Measurements from ENCODE around the gene MLH3.

DNA sequence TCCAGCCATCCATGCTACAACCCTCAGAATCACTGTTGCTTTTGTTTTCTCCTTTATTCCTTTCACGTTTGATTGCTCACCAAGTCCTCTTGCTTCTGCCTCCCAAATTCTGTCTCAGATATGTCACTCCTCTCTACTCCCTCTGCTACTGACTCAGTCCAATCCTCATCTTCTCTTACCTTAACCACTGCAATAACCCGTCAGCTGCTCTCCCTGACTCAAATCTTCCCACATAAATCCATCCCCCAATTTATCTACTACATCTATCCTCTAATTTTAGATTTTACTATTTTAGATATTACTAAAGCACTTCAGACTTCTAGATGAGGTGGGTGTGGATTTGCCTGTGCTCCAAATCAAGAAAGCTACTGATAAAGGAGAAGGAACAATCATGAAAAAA, 25.4 kb downstream of the MLH3 start:
- TF ChIP-seq, protein P1, sequence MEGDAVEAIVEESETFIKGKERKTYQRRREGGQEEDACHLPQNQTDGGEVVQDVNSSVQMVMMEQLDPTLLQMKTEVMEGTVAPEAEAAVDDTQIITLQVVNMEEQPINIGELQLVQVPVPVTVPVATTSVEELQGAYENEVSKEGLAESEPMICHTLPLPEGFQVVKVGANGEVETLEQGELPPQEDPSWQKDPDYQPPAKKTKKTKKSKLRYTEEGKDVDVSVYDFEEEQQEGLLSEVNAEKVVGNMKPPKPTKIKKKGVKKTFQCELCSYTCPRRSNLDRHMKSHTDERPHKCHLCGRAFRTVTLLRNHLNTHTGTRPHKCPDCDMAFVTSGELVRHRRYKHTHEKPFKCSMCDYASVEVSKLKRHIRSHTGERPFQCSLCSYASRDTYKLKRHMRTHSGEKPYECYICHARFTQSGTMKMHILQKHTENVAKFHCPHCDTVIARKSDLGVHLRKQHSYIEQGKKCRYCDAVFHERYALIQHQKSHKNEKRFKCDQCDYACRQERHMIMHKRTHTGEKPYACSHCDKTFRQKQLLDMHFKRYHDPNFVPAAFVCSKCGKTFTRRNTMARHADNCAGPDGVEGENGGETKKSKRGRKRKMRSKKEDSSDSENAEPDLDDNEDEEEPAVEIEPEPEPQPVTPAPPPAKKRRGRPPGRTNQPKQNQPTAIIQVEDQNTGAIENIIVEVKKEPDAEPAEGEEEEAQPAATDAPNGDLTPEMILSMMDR (conservative IDR thresholded peaks at IDR 0.05), result no peak
- no peak for TF ChIP-seq EZH2 (IDR thresholded peaks at IDR 0.05; ENCODE audit: low read depth)

Data from PC-9 (cell line).